C4-2B (cell line): ENCODE results near the gene SOX18.

ENCODE experiments used
- H3K27ac ChIP-seq: fragments of 450-650 bp; 2 replicates; pipeline ENCODE4 v1.5.1; 2017
- ZFX ChIP-seq: fragments of 450-650 bp; IDR thresholded peaks from 2 replicates; pipeline ENCODE4 v1.6.1; 2017
- TF ChIP-seq, protein P1 (sequence below): fragments of 450-650 bp; conservative IDR thresholded peaks from 2 replicates; pipeline ENCODE4 v1.5.1; 2017; ENCODE audit warnings: mild to moderate bottlenecking

Gene SOX18

DNA sequence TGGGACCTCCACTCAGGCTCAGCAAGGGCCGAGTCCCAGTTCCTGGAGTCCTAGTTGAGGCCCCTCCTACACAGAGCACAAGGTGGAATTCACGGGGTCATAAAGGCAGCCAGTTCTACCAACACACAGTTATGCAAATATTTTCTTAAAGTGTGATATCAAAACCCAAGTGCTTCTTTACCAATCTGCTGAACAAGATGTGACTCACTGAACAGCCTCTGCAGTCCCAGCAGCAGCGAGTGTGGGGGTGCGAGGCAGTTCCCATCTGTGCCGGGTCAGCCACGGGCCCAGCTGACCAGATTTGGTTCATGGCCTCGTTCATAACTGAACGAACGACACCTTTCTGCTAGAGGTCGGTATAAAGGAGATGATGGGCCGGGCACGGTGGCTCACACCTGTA, 9.1 kb upstream of the SOX18 start:
- TF ChIP-seq, protein P1, sequence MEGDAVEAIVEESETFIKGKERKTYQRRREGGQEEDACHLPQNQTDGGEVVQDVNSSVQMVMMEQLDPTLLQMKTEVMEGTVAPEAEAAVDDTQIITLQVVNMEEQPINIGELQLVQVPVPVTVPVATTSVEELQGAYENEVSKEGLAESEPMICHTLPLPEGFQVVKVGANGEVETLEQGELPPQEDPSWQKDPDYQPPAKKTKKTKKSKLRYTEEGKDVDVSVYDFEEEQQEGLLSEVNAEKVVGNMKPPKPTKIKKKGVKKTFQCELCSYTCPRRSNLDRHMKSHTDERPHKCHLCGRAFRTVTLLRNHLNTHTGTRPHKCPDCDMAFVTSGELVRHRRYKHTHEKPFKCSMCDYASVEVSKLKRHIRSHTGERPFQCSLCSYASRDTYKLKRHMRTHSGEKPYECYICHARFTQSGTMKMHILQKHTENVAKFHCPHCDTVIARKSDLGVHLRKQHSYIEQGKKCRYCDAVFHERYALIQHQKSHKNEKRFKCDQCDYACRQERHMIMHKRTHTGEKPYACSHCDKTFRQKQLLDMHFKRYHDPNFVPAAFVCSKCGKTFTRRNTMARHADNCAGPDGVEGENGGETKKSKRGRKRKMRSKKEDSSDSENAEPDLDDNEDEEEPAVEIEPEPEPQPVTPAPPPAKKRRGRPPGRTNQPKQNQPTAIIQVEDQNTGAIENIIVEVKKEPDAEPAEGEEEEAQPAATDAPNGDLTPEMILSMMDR: no peak
- TF ChIP-seq ZFX: no peak
- no peak overlapping the region for H3K27ac ChIP-seq

DNA sequence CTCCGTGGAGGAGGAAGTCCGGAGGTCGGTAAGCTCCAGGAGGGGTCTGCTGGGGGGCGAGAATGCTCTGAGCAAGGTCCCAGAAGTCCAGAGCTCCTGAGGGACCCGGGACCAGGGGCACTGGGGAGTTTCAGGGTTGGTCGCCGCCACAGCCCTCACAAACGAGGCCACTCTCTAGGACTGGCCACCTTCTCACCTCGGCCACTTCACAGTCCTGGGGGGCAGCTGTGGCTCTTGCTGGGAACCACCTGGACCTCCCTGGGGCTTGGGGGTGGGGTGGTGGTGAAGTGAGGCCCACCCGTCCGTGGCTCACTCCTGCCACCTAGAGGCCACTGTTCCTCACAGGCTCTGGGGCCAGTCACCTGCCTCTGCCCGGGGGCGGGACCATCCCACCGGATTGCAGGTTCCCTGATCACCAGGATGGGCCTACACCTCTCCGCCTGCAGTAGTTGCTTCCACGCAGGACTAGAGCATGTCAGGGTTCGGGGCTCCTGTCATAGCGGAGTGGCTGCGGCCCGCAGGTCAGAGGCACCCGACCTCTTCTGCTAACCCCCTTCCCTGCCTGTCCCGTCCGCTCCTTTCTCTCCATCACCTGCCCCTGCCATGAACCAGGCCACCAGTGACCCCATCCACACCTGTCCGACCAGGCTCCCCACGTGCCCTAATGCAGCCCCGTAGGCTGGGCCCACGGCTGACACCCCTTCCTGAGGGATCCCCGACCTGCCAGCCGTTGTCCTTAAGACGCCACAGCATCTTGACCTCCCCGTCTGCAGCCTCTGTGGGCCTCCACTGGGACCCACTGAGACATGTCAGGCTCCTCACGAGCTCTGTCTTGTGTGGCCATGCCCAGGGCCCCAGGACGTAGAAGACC, 8.4 kb upstream of the SOX18 start:
- no peak for TF ChIP-seq ZFX
- TF ChIP-seq, protein P1: peak; percentile 96
- H3K27ac ChIP-seq: no peak overlapping the region

DNA sequence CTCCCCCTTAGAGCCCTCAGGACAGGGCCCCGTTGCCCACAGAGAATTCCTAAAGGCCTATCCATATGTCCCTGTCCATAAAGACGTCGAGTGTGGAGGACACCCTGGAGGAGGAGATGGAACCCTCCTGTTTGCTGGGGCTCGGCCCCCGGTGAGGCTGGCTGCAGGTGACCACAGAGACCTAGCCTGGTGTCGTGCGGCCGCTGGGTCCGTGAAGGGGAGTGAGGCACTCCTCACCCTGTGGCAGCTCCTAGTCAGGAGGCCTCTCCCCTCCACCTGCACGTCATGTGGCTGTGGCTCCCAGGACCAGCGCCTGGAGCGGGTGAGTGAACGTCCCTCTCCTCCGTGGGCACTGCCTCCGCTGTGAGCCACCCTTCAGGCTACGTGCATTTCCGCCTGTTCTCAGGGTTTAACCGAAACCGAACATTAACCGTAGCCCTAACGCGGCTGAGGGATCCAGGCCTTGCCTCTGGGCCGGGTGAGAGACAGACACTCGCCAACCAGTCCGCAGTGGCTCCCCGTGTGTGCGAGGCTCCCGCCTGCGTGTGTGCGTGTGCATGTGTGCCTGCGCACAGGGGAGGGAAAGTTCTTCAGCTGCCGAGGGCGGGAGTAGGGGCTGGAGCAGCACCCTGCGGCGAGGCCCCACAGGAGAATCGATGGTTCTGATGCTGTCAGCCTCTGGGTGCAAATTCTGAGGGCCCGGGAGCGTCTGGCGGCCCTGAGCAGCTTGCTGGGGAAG, 7.6 kb upstream of the SOX18 start:
- TF ChIP-seq, protein P1: no peak
- no peak for TF ChIP-seq ZFX

DNA sequence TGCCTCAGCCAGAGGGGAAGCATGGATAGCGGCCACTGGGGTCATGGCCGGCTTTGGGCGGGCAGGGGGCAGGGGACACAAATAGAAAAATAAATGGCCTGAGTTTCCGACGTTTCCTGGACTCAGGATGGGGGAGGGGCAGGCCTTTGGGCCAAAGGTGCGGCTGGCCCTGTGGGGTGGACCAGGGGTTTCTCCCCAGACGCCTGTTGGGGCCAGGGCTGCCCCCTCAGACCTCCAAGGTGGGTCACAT, 7.1 kb upstream of the SOX18 start:
- H3K27ac ChIP-seq: no peak overlapping the region
- TF ChIP-seq, protein P1: no peak
- TF ChIP-seq ZFX: no peak

More for the DNA sequence above, 7.6 kb upstream of the SOX18 start:
- H3K27ac ChIP-seq: no peak overlapping the region

DNA sequence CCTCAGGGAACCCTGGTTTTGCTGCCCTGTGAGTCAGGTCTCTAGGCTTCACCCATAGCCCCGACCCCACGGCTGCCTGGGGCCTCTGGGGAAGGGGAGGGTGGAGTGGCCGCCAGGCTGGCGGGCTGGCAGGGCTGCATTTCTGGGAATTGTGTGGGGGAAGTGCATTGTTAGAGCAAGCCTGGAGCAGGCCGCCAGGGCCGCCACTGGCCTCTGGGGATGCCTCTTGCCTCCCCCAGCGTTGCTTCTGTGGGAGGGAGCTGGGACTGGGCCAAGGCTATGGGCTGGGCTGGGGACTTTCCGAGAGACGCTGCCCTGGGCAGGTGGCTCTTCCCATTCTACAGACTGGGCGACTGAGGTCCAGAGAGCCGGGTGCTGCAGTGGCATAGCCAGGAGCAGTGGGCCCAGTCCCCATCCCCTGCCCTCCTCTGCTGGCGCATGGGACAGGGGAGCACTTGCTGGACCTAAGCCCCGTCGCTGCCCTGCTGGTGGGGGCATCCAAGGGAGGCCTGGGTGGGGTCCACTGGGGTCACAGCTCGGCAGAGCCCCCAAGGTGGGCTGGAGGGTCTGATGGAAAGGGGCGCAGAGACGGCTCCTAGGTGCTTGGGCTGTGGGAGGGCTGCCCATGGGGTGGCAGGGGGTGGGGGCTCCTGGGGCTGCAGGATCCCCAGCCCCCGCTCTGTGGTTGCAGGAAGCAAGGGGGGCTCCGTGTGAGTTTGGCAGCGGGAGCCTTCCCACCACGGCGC, 6.6 kb upstream of the SOX18 start:
- no peak overlapping the region for H3K27ac ChIP-seq
- TF ChIP-seq ZFX: no peak

DNA sequence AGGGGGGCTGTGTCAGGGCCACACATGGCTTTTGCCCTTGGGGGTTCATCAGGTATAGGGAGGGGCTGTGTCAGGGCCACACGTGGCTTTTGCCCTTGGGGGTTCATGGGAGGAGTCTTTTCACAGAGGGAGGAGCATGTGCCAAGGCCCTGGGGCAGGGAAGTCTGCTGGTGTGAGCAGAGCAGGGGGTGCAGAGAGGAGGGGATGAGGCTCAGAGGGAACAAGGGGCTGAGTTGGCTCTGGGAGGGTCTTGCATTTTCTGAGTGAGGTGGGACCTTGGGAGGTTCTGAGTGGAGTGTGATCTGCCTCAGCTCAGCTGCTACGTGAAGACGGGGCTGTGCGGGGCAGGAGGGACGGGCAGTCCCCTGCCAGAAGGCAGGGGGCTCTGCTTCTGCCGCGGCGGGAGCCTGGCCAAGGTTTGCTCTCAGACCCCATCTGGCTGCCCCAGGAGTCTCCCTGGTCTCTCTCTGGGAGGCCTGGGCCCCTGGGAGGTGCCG, 6.0 kb upstream of the SOX18 start:
- TF ChIP-seq ZFX: no peak

DNA sequence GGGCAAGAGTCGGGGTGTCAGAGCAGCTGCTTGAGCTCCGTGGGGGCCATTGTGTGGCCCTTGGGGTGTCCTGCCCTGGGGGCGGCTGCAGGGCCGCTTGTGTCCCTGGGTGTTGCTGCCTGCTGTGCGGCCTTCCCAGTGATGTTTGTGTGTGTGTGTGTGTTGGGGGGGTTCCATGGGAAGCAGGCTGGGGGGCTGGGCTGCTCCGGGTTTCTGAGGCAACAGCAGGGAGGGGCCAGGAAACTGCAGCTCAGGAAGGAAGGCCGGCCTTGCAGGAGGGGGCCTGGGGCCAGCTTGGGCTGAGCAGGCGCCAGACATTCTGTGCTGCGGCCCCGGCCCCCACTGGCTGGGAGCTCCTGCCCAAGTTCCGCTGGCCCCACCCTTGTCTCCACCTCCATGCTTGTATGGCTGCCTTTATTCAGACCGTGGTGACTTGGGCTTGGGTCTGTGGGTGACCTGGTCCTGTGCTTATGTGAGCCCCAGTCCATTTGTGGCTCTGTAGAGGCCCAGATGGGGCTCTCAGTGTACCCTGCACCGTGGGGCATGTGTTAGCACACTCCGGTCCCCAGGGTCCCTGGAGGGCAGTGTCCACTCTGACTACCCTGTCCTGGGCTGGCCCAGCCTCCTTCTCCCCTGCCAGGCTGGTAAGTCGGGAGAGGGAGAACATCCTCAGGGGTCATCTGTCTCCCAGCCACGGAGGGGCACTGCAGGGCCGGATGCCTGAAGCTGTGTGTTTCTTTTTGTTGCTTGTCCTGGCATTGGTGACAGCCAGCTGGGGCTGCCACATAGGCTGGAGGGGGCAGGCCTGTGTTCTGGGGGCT, 4.6 kb upstream of the SOX18 start:
- TF ChIP-seq, protein P1: no peak; the same call in 1 of the 2 replicates
- no peak for TF ChIP-seq ZFX
- H3K27ac ChIP-seq: no peak overlapping the region

More for the DNA sequence above, 6.0 kb upstream of the SOX18 start:
- no peak overlapping the region for H3K27ac ChIP-seq
